IMR-90 (cell line): ENCODE data around the gene ARHGEF16.

Source experiments
- BHLHE40 ChIP-seq: fragments of 150-350 bp; IDR thresholded peaks from 2 replicates; pipeline ENCODE4 v1.6.1; 2016; ENCODE audit warnings: mild to moderate bottlenecking, low read depth, low read length
- CHD1 ChIP-seq: IDR thresholded peaks from 2 replicates; pipeline ENCODE4 v1.6.1; 2012; ENCODE audit warnings: low read depth, low read length, improper control_type of control experiment
- MAFK ChIP-seq: IDR thresholded peaks from 2 replicates; pipeline ENCODE4 v1.6.1; 2012; ENCODE audit warnings: low read depth, low read length, improper control_type of control experiment
- MAZ ChIP-seq: IDR thresholded peaks from 2 replicates; pipeline ENCODE4 v1.6.1; 2012; ENCODE audit warnings: low read depth, mild to moderate bottlenecking, low read length, improper control_type of control experiment, moderate library complexity, borderline replicate concordance
- MXI1 ChIP-seq: IDR thresholded peaks from 2 replicates; pipeline ENCODE4 v1.6.1; 2012; ENCODE audit warnings: low read depth, mild to moderate bottlenecking, low read length, moderate library complexity, borderline replicate concordance
- NFE2L2 ChIP-seq: fragments of 150-350 bp; IDR thresholded peaks from 2 replicates; pipeline ENCODE4 v1.6.1; 2016; ENCODE audit warnings: low read depth, mild to moderate bottlenecking, low read length
- POLR2A ChIP-seq: IDR thresholded peaks from 2 replicates; pipeline ENCODE4 v1.6.1; 2012; ENCODE audit warnings: mild to moderate bottlenecking, low read depth, low read length
- RAD21 ChIP-seq: IDR thresholded peaks from 2 replicates; pipeline ENCODE4 v1.6.1; 2012; ENCODE audit warnings: low read length, improper control_type of control experiment
- RFX5 ChIP-seq: IDR thresholded peaks from 2 replicates; pipeline ENCODE4 v1.8.0; 2012; ENCODE audit warnings: low read depth, mild to moderate bottlenecking, low read length, moderate library complexity
- TF ChIP-seq, protein P1 (sequence below): conservative IDR thresholded peaks from 2 replicates; pipeline ENCODE4 v1.5.1; 2012; ENCODE audit warnings: mild to moderate bottlenecking, low read depth, low read length, improper control_type of control experiment
- TF ChIP-seq, protein P2 (sequence below): fragments of 150-350 bp; IDR thresholded peaks from 2 replicates; pipeline ENCODE4 v1.6.1; 2016; ENCODE audit warnings: low read depth, mild to moderate bottlenecking, low read length, moderate library complexity, borderline replicate concordance
- TF ChIP-seq, protein P3 (sequence below): fragments of 150-350 bp; IDR thresholded peaks from 2 replicates; pipeline ENCODE4 v1.6.1; 2017; ENCODE audit warnings: mild to moderate bottlenecking, antibody characterized with exemption, low read length, low read depth

DNA sequence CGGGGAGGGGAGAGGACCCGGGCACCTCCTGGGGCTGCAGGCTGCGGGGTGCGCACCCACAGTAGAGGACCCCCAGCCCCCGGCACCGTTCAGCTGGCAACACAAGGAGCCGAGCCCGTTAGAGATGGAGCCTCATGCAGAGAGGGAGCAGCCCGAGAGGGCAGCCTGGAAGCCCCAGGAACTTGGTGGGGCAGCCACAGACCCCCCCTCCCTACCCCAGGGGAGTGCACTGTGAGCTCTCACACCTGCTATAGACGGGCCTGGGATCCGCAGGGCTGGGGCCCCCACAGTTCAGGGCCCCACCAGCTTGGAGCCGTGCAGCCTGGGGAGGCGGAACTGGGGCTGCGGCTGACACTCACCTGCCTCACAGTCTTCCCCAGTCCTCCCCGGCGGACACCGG, 47.0 kb downstream of the ARHGEF16 start:
- TF ChIP-seq, protein P1, sequence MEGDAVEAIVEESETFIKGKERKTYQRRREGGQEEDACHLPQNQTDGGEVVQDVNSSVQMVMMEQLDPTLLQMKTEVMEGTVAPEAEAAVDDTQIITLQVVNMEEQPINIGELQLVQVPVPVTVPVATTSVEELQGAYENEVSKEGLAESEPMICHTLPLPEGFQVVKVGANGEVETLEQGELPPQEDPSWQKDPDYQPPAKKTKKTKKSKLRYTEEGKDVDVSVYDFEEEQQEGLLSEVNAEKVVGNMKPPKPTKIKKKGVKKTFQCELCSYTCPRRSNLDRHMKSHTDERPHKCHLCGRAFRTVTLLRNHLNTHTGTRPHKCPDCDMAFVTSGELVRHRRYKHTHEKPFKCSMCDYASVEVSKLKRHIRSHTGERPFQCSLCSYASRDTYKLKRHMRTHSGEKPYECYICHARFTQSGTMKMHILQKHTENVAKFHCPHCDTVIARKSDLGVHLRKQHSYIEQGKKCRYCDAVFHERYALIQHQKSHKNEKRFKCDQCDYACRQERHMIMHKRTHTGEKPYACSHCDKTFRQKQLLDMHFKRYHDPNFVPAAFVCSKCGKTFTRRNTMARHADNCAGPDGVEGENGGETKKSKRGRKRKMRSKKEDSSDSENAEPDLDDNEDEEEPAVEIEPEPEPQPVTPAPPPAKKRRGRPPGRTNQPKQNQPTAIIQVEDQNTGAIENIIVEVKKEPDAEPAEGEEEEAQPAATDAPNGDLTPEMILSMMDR: no peak
- no peak for TF ChIP-seq POLR2A
- TF ChIP-seq MAZ: no peak
- TF ChIP-seq CHD1: no peak
- TF ChIP-seq MAFK: no peak
- no peak for TF ChIP-seq RFX5
- no peak for TF ChIP-seq MXI1
- TF ChIP-seq BHLHE40: no peak
- TF ChIP-seq RAD21: no peak
- TF ChIP-seq, protein P2, sequence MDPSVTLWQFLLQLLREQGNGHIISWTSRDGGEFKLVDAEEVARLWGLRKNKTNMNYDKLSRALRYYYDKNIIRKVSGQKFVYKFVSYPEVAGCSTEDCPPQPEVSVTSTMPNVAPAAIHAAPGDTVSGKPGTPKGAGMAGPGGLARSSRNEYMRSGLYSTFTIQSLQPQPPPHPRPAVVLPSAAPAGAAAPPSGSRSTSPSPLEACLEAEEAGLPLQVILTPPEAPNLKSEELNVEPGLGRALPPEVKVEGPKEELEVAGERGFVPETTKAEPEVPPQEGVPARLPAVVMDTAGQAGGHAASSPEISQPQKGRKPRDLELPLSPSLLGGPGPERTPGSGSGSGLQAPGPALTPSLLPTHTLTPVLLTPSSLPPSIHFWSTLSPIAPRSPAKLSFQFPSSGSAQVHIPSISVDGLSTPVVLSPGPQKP: no peak
- no peak for TF ChIP-seq NFE2L2
- TF ChIP-seq, protein P3, sequence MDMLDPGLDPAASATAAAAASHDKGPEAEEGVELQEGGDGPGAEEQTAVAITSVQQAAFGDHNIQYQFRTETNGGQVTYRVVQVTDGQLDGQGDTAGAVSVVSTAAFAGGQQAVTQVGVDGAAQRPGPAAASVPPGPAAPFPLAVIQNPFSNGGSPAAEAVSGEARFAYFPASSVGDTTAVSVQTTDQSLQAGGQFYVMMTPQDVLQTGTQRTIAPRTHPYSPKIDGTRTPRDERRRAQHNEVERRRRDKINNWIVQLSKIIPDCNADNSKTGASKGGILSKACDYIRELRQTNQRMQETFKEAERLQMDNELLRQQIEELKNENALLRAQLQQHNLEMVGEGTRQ: no peak
